Putamen (tissue), 1 donor: ENCODE measurements around the gene DCHS1.
A peak's percentile ranks its signal among the peaks of the same experiment; 100 is the strongest.

Experiments used
- DNase-seq: peaks from one replicate; pipeline ENCODE4 v3.0.0-alpha.2; 2016; ENCODE audit warnings: low spot score

DCHS1 gene

DNA sequence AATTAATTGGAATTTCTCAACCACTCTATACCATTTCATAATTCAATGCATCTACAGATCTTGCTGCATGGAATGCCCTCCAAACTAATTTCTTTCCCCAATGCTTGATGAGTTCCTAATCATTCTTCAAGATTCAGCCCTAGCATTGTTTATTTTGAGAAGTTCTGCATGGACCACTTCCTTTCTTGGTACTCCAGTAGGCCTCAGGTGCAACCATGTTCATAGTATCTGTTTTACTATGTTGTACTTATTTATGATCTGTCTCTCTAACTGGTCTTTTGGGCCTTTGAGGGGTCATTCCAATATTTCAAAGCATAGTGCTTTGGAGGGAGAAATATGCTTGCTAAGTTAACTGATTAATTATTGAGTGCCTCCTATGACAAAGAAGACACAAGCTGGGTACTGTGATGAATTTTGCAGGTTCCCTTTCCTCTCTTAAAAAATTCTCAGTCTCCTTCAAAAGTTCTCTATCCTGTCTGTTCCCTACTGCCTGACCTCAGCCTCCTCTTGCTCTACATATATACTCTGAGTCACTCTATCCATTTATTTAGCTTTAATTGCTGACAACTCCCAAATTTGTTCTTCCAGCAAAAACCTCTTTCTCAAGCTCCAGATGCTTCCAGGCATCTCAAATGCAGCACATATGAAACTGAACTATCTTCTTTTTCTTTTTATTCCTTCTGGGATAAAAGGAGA is 18.1 kb upstream of the DCHS1 start:
- peak; percentile 28 for DNase-seq

DNA sequence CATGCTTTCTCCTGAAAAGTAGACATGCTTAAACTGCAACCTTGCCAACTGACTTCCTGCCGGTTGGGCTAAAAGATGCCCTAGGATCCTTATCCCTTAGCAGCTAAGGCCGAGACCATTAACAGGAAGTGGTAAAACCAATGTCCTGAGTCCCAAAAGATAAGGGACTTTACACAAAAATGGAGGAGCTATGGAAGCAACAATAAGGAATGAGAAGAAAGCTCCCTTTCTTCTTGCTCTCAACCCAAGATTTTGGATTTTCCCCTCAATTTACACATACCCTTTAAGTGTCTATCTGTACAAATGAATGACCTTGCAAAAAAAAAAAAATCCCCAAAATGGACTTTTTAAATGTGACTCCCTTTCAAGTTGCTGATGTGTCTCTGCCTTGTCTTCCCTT is 16.4 kb upstream of the DCHS1 start:
- DNase-seq = no peak

- no peak for DNase-seq
These were observed 14.7 kb upstream of the DCHS1 start for GRCh38 chr11:6670202-6670830.

DNA sequence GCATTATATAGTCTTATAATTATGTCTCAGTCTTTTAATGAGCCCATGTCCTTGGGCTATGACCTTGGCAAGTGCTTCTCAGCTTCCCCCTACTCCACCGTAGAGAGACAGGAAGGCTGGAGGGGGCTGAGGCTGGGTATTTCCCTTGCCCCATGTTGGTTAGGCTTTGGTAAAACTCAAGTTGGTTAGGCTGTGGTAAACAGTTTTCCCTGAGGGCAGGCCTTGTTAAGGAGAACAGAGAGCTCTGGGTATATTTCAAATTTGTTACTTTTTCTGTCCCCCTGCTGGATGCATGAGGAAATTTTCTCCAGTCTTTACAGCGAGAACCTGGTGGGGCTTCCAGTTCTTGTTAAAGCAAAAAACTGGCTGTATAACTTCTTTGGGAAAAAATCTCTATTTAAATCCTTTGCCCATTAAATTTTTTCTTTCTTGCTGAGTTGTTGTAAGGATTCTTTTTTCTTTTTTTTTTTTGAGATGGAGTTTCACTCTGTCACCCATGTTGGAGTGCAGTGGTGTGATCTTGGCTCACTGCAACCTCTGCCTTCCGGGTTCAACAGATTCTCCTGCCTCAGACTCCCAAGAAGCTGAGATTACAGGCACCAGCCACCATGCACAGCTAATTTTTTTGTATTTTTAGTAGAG is 12.2 kb upstream of the DCHS1 start:
- no peak for DNase-seq

DNA sequence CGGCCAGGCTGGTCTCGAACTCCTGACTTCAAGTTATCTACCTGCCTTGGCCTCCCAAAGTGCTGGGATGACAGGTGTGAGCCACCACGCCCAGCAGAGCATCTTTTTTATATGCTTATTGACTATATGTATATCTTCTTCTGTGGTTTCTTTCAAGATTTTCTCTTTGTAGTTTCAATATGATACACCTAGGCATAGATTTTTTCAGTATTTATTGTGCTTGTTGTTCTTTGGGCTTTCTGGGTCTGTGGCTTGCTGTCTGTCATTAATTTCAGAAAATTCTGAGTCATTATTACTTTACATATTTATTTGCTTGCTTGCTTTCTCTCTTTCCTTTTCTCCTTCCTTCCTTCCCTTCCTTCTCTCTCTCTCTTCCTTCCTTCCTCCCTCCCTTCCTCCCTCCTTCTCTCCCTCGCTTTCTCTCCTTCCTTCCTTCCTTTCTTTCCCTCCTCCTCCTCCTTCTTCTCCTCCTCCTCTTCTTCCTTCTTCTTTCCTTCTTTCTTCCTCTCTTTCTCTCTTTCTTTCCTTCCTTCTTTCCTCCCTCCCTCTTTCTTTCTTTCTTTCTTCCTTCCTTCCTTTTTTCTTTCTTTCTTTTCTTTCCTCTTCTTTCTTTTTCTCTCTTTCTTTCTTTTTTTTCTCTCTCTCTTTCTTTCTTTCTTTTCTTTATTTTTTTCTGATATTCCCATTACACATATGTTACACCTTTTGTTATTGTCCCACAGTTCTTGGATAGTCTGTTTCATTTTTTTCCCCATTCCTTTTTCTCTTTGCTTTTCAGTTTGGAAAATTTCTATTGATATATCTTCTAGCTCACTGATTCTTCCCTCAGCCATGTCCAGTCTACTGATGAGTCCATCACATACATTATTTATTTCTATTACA is 10.9 kb upstream of the DCHS1 start:
- no peak for DNase-seq

DNA sequence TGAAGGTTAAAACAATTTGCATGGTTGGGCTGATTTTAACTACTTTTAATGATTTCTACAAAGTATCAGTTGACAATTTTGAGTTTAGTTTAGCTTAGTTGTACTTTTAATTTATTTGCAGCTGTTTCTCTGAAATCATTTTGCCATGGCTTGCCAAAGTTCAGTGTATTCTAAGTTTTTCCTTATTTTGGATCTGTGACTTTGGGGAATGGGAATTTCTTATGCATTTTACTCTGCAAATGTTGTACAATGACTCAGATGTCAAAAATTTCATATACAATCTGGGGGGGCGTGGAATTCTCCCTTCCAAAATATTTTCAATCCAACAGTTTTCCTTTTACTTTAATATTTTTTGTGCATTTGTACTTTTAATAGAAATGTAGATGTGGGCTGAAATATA is 8.9 kb upstream of the DCHS1 start:
- DNase-seq = no peak

DNA sequence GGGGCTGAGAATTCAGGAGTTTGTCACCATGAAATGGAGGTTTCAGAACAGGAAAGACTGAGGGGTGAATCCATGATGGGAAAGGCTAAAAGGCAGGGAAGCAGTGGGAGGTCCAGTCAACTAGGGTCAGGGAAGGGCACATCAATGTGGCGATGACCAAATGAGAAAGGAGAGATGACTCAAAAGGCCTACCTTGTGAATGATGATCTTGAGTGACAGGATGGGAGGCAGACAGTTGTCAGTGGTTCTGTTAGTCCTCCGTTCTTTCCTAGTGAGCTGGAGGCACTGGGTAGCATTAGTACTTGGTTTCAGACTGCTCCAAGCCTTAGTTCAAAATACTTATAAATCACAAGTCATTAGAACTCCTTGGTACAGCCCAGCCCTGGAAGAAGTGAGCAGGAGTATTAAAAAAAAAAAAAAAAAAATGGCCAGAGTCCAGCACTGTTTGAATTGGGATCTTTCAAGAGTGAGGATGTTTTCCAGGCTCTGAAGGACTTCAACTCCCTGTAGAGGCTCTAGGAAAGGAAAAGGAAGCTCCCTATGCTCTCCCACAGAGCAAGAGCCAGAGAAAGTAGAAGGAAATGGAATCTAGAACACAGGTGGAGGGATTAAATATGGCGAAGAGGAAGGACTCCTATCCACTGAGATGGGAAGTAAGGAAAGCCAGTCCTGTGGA is 8.3 kb upstream of the DCHS1 start:
- no peak for DNase-seq

GRCh38 chr11:6660712-6661111 is 5.1 kb upstream of the DCHS1 start:
- no peak for DNase-seq

DNA sequence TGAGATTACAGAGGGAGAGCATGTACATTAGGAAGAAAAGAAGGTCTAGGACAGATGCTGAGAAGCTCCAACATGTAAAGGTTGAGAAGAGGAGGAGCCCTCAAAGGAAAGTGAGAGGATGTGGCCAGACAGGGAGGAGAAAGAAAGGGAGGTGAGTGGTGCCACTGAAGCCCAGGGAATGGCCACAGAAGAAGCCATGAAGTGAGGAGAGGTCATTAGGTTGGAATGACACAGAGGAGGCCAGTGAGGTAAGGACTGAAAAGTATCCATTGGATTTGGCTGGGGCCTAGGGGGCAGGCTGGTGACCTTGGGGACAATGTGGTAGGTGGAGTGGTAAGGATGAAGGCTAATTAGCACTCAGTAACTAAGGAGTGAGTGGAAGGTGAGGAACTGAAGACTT is 3.0 kb upstream of the DCHS1 start:
- DNase-seq = no peak

- DNase-seq = no peak
These were observed 1.7 kb upstream of the DCHS1 start for GRCh38 chr11:6657346-6657745.

GRCh38 chr11:6656936-6657335 is 1.3 kb upstream of the DCHS1 start:
- DNase-seq = no peak

GRCh38 chr11:6656584-6656915 is 941 bp upstream of the DCHS1 start:
- DNase-seq = no peak

DNA sequence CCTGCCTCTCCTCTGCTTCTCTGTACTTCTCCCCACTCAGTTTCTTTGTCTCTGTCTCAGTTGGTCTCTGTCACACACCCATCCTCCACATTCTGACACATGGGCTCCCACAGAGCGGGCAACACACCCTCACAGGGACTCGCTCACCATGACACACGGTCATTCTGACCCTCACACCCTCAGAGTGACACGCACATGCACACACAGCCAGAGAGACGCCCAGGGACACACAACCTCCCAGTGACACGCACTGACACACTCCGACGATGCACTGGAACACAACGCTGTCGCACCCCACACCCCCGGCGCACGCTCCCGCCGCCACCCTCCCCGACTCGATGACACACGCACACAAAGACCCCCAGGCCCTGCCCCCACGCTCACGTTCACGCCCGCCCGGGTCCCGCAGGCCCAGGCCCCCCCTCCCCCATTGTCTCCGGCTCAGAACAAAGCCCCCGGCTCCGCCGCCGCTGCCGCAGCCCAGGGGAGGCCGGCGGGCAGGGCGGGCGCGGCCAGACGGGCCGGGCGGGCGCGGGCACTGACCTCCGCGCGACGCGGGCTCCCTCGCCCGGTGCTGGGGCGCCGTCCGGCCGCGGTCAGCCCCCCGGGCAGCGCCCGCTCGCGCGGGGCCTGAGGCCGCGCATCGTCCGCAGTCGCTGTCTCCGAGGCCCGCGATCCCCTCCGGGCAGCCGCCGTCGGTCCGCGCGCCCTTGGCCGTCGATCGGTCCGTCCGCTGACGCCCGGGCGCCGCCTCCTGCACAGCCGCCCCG is 404 bp downstream of the DCHS1 start:
- peak; percentile 13 for DNase-seq

DNA sequence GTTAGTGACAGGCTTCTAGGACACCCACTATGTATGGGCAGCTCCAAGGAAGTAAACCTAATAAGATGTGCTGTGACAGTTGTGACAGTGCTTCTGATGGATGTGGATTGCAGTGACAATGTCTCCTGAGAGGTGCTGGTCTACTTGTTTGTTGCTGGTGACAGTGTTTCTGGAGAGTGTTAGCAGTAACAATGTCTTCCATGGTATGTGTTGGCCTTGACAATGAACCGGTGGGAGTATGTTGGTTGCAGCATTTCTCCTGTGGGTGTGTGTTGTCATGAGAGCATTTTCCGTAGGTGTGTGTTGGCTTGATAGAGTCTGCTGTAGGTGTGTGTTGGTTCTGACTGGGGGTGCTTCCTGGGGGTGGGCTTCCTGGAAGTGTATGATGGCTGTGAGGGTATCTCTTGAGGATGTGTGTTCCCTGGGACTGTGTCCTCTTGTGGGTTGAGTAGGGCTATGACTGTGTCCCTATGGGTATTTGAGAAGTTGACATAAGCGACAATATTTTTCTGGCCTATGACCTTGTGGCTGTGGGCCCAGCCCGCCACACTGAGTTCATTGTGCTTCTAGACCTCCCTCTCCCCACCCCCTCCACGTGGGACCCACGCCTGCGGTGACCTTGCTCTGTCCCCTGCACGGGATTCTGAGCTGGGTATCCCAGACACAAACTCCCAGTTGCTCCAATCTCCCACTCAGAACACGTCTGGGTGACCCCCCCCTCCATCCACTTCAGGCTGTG is 1.2 kb downstream of the DCHS1 start:
- peak; percentile 18 for DNase-seq

GRCh38 chr11:6653656-6654055 is 2.0 kb downstream of the DCHS1 start:
- no peak for DNase-seq

DNA sequence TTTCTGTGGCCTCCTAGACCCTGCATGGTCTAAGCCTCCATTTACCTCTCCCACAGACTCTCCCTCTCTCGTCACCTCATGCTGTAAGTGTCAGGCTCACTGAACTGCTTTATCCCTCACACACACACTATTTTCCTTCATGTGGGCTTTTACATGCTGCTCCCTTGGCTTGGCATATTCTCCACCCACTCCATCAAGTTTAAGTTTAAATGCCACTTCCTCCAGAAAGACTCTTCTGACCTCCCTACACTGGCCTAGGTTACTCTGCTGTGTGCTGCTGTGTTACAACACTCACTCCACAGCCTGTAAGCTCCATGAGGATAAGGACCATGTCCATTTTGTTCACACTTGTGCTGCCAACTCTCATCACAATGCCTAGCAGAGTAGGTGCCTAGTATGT is 2.5 kb downstream of the DCHS1 start:
- DNase-seq = no peak

GRCh38 chr11:6652182-6652581 is 3.4 kb downstream of the DCHS1 start:
- DNase-seq = no peak

DNA sequence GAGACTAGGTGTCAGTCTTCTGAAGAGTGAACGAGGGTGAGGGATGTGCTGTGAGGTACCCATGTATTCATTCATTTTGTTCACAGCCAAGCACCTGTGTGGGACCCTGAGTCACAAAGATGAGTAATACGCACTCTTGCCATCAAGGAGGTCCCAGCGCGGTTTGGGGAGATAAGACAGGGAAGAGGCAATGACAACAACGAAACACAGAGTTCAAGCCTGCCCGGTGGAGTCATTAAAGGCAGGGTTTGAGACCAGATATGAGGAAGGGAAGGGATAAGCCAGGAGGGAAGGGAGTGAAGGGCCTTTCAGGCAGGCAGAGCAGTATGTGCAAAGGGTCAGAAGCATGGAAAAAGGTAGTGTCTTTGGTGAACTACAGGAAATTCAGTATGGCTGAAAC is 4.6 kb downstream of the DCHS1 start:
- DNase-seq = no peak

DNA sequence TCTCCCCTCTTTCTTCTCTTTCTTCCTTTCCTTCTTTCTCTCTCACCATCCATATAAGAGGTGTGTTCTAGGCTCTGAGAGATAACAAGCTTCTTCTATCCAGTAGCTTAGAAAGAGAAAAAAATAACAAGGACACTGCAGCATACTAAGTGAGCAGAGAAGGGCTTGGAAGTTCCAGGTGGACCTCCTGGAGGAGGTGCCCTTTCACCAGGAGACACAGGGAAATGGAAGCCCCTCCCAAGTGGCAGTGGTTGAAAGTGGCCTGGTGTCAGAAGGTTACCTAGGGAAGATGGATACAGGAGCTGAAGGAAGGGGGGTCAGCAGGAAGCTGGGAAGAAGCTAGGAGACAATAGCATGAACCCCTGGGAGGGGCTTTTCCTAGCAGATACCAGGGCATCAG is 5.5 kb downstream of the DCHS1 start:
- DNase-seq = no peak

GRCh38 chr11:6648501-6648900 is 7.1 kb downstream of the DCHS1 start:
- DNase-seq = no peak

DNA sequence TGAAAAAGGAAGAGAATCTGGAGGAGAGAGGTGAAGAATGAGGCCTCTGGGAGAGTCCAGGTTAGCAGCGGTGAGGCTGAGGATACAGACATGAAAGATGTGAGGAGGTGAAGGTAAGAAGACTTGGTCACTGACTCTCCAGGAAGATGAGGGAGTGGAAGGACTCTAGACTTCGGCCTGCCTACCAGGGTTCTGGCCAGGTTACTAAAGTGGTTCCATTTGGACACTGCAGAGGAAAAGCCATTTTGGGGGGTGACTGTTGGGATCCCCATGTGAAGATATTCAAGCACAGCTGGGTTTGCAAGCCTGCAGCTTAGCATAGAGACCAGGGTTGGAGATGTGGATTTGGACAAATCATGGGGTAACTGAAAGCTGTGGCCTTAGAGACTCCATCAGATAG is 7.8 kb downstream of the DCHS1 start:
- DNase-seq = no peak
